Right lobe of liver (tissue), 4 donors: Measurements from ENCODE around the gene LRRC59.

ENCODE experiments used
- CTCF ChIP-seq, 4 donors: fragments of 200-600 bp in 3 of 4; fragments of 450-650 bp in 1 of 4; IDR thresholded peaks; one replicate each; pipeline versions ENCODE4 v1.5.1 to v1.8.0; 2016 to 2022; ENCODE audit warnings: antibody characterized with exemption in 4 of 4, mild to moderate bottlenecking in 2 of 4
- POLR2A ChIP-seq: fragments of 450-650 bp; IDR thresholded peaks from one replicate; pipeline ENCODE4 v1.6.1; 2017; ENCODE audit warnings: antibody characterized with exemption, mild to moderate bottlenecking
- donor health status: DM: no; HTN: no; CAD: no.
- donor health status: DM: no; HTN: no; CAD: no.
- donor health status: DM: no; HTN: yes; CAD: no.

GRCh38 chr17:50430821-50431618, 33.7 kb upstream of the LRRC59 start:
- TF ChIP-seq POLR2A (no peak), CTCF (IDR thresholded peaks at IDR 0.05) (no peak)
